GM12864 (cell line): Measurements from ENCODE around the gene KHK.
"Not testable (repeated sequence)": the region's sequence is repeated elsewhere in the genome, so short reads cannot be mapped to it uniquely, and the experiment has no call there.

ENCODE experiments used
- DNase-seq: peaks from one replicate; pipeline ENCODE4 v3.0.0-alpha.2; 2011; ENCODE audit warnings: low read depth
- H3K4me3 ChIP-seq: 2 replicates; pipeline ENCODE4 v1.5.1; 2011; ENCODE audit warnings: mild to moderate bottlenecking, low read depth, low read length, control low read depth
- CTCF ChIP-seq: IDR thresholded peaks from 2 replicates; pipeline ENCODE4 v1.5.1; 2011; ENCODE audit warnings: low read depth, mild to moderate bottlenecking, moderate library complexity, low read length, control low read depth, inconsistent platforms; ENCODE audit errors: missing control alignments

Gene KHK

GRCh38 chr2:27071277-27071989 lies 15.1 kb upstream of the KHK start, which contains the start of gene OST4:
TSS of gene OST4 (minus strand) at chr2:27071654.
- DNase-seq: peak; percentile 70
- peak; percentile 7 for TF ChIP-seq CTCF
- H3K4me3 ChIP-seq: peak within 1 kb of the TSS; percentile 98

GRCh38 chr2:27071990-27072830 lies 14.4 kb upstream of the KHK start:
- TF ChIP-seq CTCF: no peak

GRCh38 chr2:27072920-27073319 lies 13.7 kb upstream of the KHK start:
- no peak for DNase-seq
- no peak for TF ChIP-seq CTCF
- H3K4me3 ChIP-seq: no peak overlapping the region

More at GRCh38 chr2:27071990-27072830, 14.4 kb upstream of the KHK start:
- H3K4me3 ChIP-seq: peak overlapping the region; percentile 70
- DNase-seq: no peak

- no peak for DNase-seq
- no peak for TF ChIP-seq CTCF
- H3K4me3 ChIP-seq: no peak overlapping the region
These were observed 12.8 kb upstream of the KHK start for GRCh38 chr2:27073782-27074181.

- TF ChIP-seq CTCF: no peak
- no peak overlapping the region for H3K4me3 ChIP-seq
- no peak for DNase-seq
These were observed 11.6 kb upstream of the KHK start for GRCh38 chr2:27074738-27075565.

- not testable (repeated sequence) for DNase-seq
These were observed 11.1 kb upstream of the KHK start for GRCh38 chr2:27075566-27075871.

GRCh38 chr2:27076323-27076722 lies 10.2 kb upstream of the KHK start:
- H3K4me3 ChIP-seq: no peak overlapping the region
- TF ChIP-seq CTCF: no peak
- no peak for DNase-seq

More at GRCh38 chr2:27075566-27075871, 11.1 kb upstream of the KHK start:
- not testable (repeated sequence) for H3K4me3 ChIP-seq
